Stimulated activated CD8-positive, alpha-beta memory T cell treated with anti-CD3 and anti-CD28 coated beads, Interleukin-12 subunit alpha, Interleukin-12 subunit beta, amount 100 ng/mL, for 24 hours (primary cell): Measurements from ENCODE around the gene RABGAP1L.
"Not testable (repeated sequence)": the region's sequence is repeated elsewhere in the genome, so short reads cannot be mapped to it uniquely, and the experiment has no call there.

Experiments
- DNase-seq: peaks from one replicate; pipeline ENCODE4 v3.0.0-alpha.2; 2020; ENCODE audit errors: extremely low read depth

The RABGAP1L gene

GRCh38 chr1:174875306-174875705 is 716.0 kb downstream of the RABGAP1L start:
- DNase-seq: no peak

- no peak for DNase-seq
Observed at GRCh38 chr1:174877208-174877673, 717.9 kb downstream of the RABGAP1L start.

- DNase-seq: no peak
Observed at GRCh38 chr1:174880171-174880570, 720.9 kb downstream of the RABGAP1L start.

GRCh38 chr1:174883409-174883808 is 724.1 kb downstream of the RABGAP1L start:
- DNase-seq: no peak

- no peak for DNase-seq
Observed at GRCh38 chr1:174884038-174884437, 724.7 kb downstream of the RABGAP1L start.

GRCh38 chr1:174884566-174884965 is 725.2 kb downstream of the RABGAP1L start:
- no peak for DNase-seq

- DNase-seq: no peak
Observed at GRCh38 chr1:174890024-174890423, 730.7 kb downstream of the RABGAP1L start.

GRCh38 chr1:174892016-174892415 is 732.7 kb downstream of the RABGAP1L start:
- no peak for DNase-seq

GRCh38 chr1:174894117-174894762 is 734.9 kb downstream of the RABGAP1L start:
- no peak for DNase-seq

GRCh38 chr1:174895610-174896009 is 736.3 kb downstream of the RABGAP1L start:
- not testable (repeated sequence) for DNase-seq

GRCh38 chr1:174898102-174898797 is 738.9 kb downstream of the RABGAP1L start:
- DNase-seq: no peak

GRCh38 chr1:174900317-174900716 is 741.0 kb downstream of the RABGAP1L start:
- no peak for DNase-seq

- no peak for DNase-seq
Observed at GRCh38 chr1:174902531-174903099, 743.3 kb downstream of the RABGAP1L start.

GRCh38 chr1:174911606-174912005 is 752.3 kb downstream of the RABGAP1L start:
- DNase-seq: no peak

GRCh38 chr1:174912264-174912663 is 752.9 kb downstream of the RABGAP1L start:
- no peak for DNase-seq

GRCh38 chr1:174913225-174913903 is 754.0 kb downstream of the RABGAP1L start:
- no peak for DNase-seq

GRCh38 chr1:174914991-174915390 is 755.7 kb downstream of the RABGAP1L start:
- no peak for DNase-seq

GRCh38 chr1:174916846-174917245 is 757.5 kb downstream of the RABGAP1L start:
- DNase-seq: no peak

- no peak for DNase-seq
Observed at GRCh38 chr1:174920093-174920492, 760.8 kb downstream of the RABGAP1L start.

- no peak for DNase-seq
Observed at GRCh38 chr1:174922121-174922520, 762.8 kb downstream of the RABGAP1L start.

- no peak for DNase-seq
Observed at GRCh38 chr1:174923820-174924219, 764.5 kb downstream of the RABGAP1L start.

- DNase-seq: no peak
Observed at GRCh38 chr1:174928541-174928940, 769.2 kb downstream of the RABGAP1L start.
